ENCODE results near the gene OSBPL8.

Gene OSBPL8

GRCh38 chr12:76462668-76463224 lies 96.8 kb downstream of the OSBPL8 start:
- peak in 1 of 5 experiments; percentile 42 for DNase-seq

GRCh38 chr12:76460807-76461206 lies 98.8 kb downstream of the OSBPL8 start:
- DNase-seq = no peak

- no peak for DNase-seq
These were observed 101.8 kb downstream of the OSBPL8 start for GRCh38 chr12:76457818-76458217.

- no peak for DNase-seq
These were observed 102.6 kb downstream of the OSBPL8 start for GRCh38 chr12:76457010-76457409.

- DNase-seq = peak in 3 of 5 experiments; percentile 2 to 82 (median 3)
These were observed 103.8 kb downstream of the OSBPL8 start for GRCh38 chr12:76455582-76456345.

GRCh38 chr12:76451528-76451927 lies 108.0 kb downstream of the OSBPL8 start:
- DNase-seq = no peak

GRCh38 chr12:76450690-76451089 lies 108.9 kb downstream of the OSBPL8 start:
- no peak for DNase-seq

- no peak for DNase-seq
These were observed 109.6 kb downstream of the OSBPL8 start for GRCh38 chr12:76449993-76450392.

- DNase-seq = no peak
These were observed 110.0 kb downstream of the OSBPL8 start for GRCh38 chr12:76449583-76449982.

GRCh38 chr12:76449016-76449415 lies 110.6 kb downstream of the OSBPL8 start:
- no peak for DNase-seq

GRCh38 chr12:76446090-76446489 lies 113.5 kb downstream of the OSBPL8 start:
- no peak for DNase-seq

GRCh38 chr12:76445462-76445861 lies 114.1 kb downstream of the OSBPL8 start:
- peak in 1 of 5 experiments; percentile 54 for DNase-seq

GRCh38 chr12:76444408-76444984 lies 115.1 kb downstream of the OSBPL8 start:
- DNase-seq = peak in 1 of 5 experiments; percentile 57

- no peak for DNase-seq
These were observed 118.6 kb downstream of the OSBPL8 start for GRCh38 chr12:76441016-76441415.

- DNase-seq = no peak
These were observed 126.8 kb downstream of the OSBPL8 start for GRCh38 chr12:76432733-76433132.

- no peak for DNase-seq
These were observed 131.5 kb downstream of the OSBPL8 start for GRCh38 chr12:76428117-76428516.

GRCh38 chr12:76426160-76426559 lies 133.4 kb downstream of the OSBPL8 start:
- no peak for DNase-seq

- no peak for DNase-seq
These were observed 134.6 kb downstream of the OSBPL8 start for GRCh38 chr12:76424941-76425340.

- peak in 1 of 5 experiments; percentile 30 for DNase-seq
These were observed 136.8 kb downstream of the OSBPL8 start for GRCh38 chr12:76422543-76423438.

GRCh38 chr12:76422154-76422542 lies 137.4 kb downstream of the OSBPL8 start:
- DNase-seq = no peak

GRCh38 chr12:76421046-76421445 lies 138.5 kb downstream of the OSBPL8 start:
- DNase-seq = no peak

- DNase-seq = peak in 1 of 5 experiments; percentile 84
These were observed 139.3 kb downstream of the OSBPL8 start for GRCh38 chr12:76420222-76420621.

GRCh38 chr12:76417116-76417515 lies 142.5 kb downstream of the OSBPL8 start:
- DNase-seq = peak in 1 of 5 experiments; percentile 87

Data from T-helper 2 cell (primary cell).